Measurements from ENCODE around the gene GDE1.
"Not testable (repeated sequence)": the region's sequence is repeated elsewhere in the genome, so short reads cannot be mapped to it uniquely, and the experiment has no call there.

The GDE1 gene, protein sequence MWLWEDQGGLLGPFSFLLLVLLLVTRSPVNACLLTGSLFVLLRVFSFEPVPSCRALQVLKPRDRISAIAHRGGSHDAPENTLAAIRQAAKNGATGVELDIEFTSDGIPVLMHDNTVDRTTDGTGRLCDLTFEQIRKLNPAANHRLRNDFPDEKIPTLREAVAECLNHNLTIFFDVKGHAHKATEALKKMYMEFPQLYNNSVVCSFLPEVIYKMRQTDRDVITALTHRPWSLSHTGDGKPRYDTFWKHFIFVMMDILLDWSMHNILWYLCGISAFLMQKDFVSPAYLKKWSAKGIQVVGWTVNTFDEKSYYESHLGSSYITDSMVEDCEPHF

DNA sequence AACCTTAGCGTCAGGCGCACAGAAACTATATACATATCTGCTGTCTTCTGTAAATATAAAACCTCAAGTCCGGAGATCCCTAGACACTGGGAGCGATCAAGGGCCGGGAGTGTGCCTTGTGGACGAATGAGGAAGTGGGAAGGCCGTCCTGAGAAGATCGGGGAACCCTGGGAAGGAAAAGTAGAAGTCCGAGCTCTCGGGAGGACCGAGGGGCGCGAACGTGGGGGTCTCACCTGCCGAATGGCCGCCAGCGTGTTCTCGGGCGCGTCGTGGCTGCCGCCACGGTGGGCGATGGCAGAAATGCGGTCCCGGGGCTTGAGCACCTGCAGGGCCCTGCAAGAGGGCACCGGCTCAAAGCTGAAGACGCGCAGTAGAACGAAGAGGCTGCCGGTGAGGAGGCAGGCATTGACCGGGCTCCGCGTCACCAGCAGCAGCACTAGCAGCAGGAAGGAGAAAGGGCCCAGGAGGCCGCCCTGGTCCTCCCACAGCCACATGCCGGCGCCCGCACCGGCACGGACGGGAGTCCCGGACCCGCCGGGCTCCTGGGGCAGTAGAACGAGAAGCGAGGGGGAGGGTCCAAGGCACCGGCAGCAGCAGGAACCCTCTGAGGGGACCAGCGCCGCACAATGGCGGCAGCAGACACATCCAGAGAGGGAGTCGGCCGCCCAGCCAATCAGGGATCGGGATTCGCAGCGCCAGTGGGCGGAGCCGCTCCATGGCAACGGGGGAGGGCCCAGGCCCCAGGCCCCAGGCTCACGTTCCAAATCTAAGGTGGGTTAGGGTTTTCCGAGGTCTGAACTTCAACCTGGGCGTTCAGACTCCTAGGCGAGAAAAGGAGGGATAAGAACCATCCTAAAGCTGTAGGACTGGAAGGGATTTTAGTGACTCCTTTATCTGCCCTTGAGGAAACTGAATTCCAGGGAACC is at the start of gene GDE1:
Gene GDE1, minus strand, starts transcription at position 628 of the 926 bp plus-strand sequence. Its CDS starts 134 bp downstream, at position 494.
- DNase-seq: peak; percentile 71 to 99 (median 95)

DNA sequence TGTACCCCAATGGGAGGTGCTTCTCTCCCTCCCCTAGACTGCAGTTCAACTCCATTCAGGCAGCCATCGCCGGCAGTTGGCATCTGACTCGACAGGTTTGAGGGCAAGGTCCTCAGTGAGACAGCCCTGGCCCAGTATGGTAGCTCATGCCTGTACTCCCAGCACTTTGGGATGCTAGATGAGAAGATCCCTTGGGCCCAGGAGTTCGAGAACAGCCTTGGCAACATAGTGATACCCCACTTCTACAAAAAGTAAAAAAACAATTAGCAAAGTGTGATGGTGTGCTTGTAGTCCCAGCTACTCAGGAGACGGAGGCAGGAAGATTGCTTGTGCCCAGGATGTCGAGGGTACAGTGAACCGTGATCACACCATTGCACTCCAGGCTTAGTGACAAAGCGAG is 45.7 kb upstream of the GDE1 start:
- DNase-seq: no peak

- DNase-seq: no peak
These were observed 44.5 kb upstream of the GDE1 start for GRCh38 chr16:19566362-19566761.

GRCh38 chr16:19563377-19563776 is 41.5 kb upstream of the GDE1 start:
- DNase-seq: no peak

GRCh38 chr16:19560078-19560477 is 38.2 kb upstream of the GDE1 start:
- DNase-seq: no peak

- peak in 4 of 58 donors; percentile 10 to 44 (median 30) for DNase-seq
These were observed 37.5 kb upstream of the GDE1 start for GRCh38 chr16:19559242-19559910.

DNA sequence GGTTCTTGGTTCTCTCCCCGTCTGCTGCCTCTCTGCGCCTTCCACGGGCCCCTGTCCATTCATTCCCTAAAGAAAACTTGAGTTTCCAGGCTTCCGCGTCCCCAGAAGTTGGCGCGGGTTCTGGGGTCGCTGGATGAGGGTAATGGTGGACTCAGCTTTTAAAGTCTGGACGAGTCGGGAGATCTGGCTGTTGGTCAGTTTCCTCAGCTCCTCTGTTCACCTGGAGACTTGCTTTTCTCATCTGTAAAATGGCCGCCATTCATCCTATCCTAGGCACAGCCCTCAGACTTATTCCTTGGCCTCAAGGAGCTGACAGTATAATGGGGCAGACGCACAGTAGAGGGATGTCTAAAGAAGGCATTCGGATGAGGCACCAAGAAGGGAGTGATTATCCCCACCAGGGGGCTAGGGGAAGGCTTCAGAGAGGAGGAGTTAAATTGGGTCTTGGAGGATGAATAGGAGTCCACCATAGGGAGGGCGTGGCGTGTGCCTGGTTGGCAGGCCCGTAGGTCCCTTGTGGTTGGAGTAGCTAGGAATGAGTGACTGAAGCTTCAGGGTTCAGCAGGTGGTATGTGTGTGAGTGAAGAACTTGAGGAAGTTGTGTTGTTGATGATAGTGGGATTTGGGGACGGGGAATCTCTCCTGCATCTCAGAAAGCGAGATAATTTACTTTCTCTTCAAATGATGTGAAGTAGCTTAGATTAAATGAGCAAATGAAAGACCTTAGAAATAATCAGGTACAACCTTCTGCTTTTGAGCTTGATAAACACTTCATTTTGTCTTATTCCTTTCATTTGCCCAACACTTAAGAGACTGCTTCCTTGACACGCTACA is 34.3 kb upstream of the GDE1 start:
- DNase-seq: peak in 2 of 58 donors; percentile 54 to 65

DNA sequence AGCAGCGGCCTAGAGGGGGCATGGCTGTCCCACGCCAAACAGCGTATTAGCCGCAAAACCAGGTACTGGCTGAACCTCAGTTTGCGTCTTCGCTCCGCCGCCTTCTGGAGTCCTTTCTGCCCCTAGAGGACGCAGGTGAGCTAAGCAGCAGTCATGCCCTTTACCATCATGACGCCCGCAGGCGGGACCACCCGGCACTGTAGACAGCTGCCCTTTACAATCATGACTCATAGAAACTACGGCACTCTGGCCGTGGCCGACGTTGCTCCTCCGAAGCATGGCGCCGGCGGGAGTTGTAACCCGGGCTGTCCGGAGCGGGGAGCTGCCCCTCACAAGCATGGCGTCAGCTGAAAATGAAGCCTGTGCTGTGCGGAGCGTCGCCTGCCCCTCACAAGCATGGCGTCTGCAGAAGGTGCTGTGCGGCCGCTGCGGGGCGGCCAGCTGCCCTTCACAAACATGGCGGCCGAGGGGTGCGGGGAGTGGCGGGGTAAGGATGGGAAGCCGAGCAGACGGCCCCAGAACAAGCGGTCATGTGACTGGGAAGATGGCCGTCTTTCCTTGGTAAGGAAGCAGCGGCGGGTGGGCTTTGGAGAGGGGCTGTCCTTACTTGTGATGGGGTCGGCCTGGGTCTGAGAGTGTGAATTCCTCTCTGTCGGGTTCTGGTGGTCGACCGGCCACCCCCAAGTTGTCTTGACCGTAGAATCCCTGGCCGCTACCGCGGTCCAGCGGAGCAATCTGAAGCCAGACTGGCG is 33.5 kb upstream of the GDE1 start, which contains the start of gene VPS35L:
Gene VPS35L, plus strand, starts transcription at position 518 of the 752 bp plus-strand sequence. Its CDS starts 27 bp downstream, at position 545.
- peak; percentile 76 to 99 (median 96) for DNase-seq

GRCh38 chr16:19549673-19550072 is 27.8 kb upstream of the GDE1 start:
- DNase-seq: no peak

DNA sequence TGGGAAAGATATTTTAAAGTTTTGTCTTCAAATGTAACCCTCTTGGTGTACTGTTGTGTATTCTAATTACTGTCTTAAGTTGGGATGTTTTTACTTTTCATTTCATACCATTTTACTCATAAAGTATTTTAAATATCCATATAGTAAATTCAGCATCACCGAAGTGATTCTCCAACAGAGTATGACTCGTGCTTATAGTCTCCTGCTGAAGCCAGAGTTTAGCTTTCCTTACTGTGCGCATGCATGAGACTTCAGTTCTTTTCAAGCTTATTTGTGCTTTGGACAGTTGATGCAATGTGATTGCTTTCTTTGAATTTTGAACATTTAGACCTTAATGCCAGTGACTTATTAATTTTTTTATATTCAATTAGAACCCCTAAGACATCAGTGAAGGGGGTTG is 26.2 kb upstream of the GDE1 start:
- DNase-seq: no peak

DNA sequence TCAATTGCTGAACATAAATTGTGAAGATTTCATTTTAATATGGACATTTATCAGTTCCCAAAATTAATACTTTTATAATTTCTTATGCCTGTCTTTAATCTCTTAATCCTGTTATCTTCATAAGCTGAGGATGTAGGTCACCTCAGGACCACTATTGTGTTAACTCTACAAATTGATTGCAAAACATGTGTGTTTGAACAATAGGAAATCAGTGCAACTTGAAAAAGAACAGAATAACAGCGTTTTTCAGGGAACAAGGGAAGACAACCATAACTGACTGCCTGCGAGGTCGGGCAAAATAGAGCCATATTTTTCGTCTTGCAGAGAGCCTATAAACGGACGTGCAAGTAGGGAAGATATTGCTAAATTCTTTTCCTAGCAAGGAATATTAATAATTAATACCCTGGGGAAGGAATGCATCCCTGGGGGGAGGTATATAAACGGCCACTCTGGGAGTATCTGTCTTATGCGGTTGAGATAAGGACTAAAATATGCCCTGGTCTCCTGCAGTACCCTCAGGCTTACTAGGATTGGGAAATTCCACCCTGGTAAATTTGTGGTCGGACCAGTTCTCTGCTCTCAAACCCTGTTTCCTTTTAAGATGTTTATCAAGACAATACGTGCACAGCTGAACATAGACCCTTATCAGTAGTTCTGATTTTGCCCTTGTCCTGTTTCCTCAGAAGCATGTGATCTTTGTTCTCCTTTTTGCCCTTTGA is 21.5 kb upstream of the GDE1 start:
- not testable (repeated sequence) for DNase-seq

DNA sequence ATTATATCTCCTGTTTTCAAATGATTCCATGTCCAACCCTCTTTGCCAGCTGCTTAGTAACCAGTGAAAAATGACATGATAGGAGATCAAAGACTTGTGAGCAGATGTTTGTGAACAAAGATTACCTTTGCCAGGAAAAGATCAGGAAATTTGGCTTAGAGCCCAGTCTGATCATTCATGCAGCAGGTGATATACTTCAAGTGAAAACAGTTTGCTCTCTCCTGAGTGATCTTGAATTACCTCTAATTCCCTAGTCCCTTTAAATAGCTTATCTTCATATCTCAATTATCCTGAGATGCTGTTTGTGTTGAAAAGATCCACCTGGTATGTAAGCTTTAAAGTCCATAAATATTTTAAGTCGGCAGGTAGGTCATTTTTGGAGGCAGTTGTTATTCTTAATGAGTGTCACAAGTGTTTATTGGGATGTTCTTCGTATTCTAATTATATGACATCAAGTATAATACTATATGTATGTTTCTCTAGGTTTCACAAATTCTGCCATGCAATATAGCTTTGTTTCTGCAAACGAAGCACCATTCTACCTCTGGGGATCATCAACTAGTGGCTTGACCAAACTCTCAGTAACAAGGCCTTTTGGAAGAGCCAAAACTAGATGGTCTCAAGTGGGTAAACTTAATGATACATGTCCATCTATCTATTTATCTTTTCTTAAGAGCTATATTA is 20.4 kb upstream of the GDE1 start:
- no peak for DNase-seq

- DNase-seq: no peak
These were observed 18.5 kb upstream of the GDE1 start for GRCh38 chr16:19540241-19540970.

DNA sequence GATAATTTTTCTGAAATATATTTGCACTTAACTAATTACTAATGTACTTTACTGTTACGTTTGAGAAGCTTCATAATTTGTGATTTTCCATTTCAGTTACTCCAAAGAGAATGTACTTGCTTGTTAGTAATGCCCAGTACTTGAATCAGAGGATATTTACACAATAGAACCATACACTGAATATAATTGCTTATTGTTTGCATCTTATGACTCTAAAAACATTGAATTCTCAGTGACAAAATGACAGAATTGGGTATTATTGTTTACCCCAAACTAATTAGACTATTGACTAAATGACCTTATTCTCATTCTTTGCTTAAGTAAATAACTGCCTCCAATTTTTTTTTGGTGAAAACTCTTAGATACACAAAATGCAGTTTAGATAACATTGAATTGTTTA is 10.7 kb upstream of the GDE1 start:
- peak in 1 of 58 donors; percentile 28 for DNase-seq

DNA sequence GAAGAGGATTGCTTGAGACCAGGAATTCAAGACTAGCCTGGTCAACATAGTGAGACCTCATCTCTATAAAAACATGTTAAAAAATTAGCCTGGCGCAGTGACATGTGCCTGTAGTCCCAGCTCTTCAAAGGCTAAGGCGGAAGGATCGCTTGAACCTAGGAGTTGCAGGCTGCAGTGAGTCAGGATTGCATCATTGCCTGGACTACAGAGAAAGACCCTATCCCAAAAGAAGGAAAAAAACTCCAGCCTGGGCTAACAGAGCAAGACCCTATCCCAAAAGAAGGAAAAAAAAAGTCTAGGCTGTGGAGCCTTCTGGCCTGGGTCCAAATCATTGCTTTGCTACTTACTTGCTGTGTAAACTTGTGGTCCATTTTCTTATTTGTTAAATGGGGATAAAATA is 6.8 kb upstream of the GDE1 start:
- DNase-seq: no peak

DNA sequence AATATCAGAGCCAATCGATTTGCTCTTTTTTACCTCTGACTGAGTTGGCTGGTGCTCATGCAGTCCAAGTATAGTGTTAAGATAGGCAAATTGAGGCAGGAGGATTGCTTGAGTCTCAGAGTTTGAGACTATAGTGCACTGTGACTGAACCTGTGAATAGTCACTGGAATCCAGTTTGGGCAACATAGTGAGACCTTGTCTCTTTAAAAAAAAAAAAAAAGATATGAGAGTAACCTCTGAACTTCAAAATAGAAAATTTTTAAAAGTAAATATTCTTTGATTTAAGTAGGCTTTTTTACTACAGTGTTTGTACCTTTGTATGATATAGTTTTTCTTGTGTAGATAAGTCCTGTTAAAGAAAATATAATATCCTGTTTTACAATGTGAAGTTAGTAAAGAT is 5.3 kb upstream of the GDE1 start:
- no peak for DNase-seq

DNA sequence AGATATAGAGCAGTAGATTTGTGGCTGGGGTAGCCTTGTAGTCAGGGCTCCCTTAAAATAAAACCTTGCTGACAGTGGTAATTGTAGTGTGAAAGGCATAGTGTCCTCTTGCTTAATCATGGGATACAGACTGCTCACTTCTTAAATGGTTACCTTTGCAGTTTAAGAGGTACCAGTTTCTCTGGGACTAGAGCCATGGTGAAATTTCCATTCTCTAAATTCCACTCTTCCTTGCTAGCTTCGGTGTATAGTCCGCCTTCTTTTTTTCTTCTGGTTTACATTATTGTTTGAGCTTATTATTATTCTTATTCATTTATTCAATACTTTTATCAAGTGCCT is 3.5 kb upstream of the GDE1 start:
- DNase-seq: no peak

Data from anterior cingulate cortex (tissue), 58 donors.